ENCODE results near the gene CRNKL1.

- TF ChIP-seq, protein P1, sequence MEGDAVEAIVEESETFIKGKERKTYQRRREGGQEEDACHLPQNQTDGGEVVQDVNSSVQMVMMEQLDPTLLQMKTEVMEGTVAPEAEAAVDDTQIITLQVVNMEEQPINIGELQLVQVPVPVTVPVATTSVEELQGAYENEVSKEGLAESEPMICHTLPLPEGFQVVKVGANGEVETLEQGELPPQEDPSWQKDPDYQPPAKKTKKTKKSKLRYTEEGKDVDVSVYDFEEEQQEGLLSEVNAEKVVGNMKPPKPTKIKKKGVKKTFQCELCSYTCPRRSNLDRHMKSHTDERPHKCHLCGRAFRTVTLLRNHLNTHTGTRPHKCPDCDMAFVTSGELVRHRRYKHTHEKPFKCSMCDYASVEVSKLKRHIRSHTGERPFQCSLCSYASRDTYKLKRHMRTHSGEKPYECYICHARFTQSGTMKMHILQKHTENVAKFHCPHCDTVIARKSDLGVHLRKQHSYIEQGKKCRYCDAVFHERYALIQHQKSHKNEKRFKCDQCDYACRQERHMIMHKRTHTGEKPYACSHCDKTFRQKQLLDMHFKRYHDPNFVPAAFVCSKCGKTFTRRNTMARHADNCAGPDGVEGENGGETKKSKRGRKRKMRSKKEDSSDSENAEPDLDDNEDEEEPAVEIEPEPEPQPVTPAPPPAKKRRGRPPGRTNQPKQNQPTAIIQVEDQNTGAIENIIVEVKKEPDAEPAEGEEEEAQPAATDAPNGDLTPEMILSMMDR (IDR thresholded peaks at IDR 0.05), result no peak
- no peak for TF ChIP-seq POLR2A (IDR thresholded peaks at IDR 0.05)
Measured at GRCh38 chr20:20038586-20038985, 13.7 kb downstream of the CRNKL1 start.
